GM18508 (cell line): Measurements from ENCODE around the gene OR2F1.

Experiments used
- ATAC-seq: cut with Tn5 transposase; IDR thresholded peaks from one replicate; pipeline ENCODE4 v1.9.1; 2021; ENCODE audit warnings: moderate number of reproducible peaks; ENCODE audit not compliant: insufficient read depth, unreplicated experiment

The OR2F1 gene, protein sequence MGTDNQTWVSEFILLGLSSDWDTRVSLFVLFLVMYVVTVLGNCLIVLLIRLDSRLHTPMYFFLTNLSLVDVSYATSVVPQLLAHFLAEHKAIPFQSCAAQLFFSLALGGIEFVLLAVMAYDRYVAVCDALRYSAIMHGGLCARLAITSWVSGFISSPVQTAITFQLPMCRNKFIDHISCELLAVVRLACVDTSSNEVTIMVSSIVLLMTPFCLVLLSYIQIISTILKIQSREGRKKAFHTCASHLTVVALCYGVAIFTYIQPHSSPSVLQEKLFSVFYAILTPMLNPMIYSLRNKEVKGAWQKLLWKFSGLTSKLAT

GRCh38 chr7:143954544-143954943 lies at the start of gene OR2F1:
TSS of gene OR2F1 (plus strand) at chr7:143954844. CDS start at chr7:143959971, 5,127 bp downstream.
- ATAC-seq = no peak

DNA sequence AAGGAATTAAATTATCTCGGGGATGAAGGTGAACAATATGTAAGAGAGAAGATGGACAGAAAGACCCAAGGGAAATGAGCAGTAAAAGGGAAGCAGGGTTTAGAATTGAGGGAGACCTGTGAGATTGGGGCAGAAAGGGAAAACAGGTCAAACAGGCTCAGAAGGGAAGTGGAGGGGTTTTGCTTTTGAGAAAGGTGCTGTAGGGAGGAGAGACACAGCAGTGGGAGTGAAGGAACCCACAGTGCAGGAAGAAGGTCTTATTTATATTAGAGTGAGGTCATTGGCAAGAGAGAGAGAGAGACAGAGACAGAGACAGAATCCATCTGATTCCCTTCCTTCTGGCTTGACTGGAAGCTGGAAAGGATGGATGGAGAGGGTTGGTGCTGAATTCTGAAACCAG lies 49.1 kb upstream of the OR2F1 start:
- ATAC-seq = no peak

- ATAC-seq = no peak
These were observed 48.5 kb upstream of the OR2F1 start for GRCh38 chr7:143906151-143906550.

GRCh38 chr7:143906895-143907294 lies 47.7 kb upstream of the OR2F1 start:
- ATAC-seq = no peak

- ATAC-seq = no peak
These were observed 46.5 kb upstream of the OR2F1 start for GRCh38 chr7:143908120-143908519.

- no peak for ATAC-seq
These were observed 44.8 kb upstream of the OR2F1 start for GRCh38 chr7:143909863-143910262.

GRCh38 chr7:143910473-143911248 lies 44.0 kb upstream of the OR2F1 start:
- no peak for ATAC-seq

DNA sequence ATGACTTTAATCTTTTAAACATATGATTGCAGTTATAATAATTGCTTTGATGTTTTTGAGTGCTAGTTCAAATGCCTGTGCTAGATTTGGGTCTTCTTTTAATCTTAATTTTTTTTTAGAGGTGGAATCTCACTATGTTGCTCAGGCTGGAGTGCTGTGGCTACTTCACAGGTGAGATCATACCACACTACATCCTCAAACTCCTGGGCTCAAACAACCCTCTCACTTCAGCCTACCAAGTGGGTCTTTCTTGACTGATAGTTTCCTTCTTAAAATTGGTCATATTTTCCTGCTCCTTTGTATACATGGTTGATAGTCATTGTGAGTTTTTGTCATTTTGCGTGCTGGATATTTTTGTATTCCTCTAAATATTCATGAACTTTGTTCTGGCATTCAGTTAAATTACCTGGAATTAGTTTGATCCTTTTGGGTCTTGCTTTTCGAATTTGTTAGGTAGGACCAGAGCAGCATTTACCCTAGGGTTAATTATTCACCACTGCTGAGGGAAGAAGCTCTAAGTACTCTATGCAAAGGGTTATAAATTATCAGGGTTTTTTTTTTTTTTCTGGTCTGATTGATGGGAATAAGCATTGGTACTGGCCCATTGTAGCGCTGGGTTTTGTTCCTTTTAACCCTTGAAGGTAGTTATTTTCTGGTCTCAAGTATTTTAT lies 40.6 kb upstream of the OR2F1 start:
- ATAC-seq = no peak

GRCh38 chr7:143914938-143915652 lies 39.5 kb upstream of the OR2F1 start:
- no peak for ATAC-seq

GRCh38 chr7:143924851-143925250 lies 29.8 kb upstream of the OR2F1 start:
- ATAC-seq = no peak

GRCh38 chr7:143929224-143929920 lies 25.3 kb upstream of the OR2F1 start:
- no peak for ATAC-seq

GRCh38 chr7:143931739-143932138 lies 22.9 kb upstream of the OR2F1 start:
- ATAC-seq = no peak

GRCh38 chr7:143934526-143935325 lies 19.9 kb upstream of the OR2F1 start, which contains the start of gene OR2F2:
TSS of gene OR2F2 (plus strand) at chr7:143935233. CDS start at chr7:143935233, 0 bp downstream.
- no peak for ATAC-seq

DNA sequence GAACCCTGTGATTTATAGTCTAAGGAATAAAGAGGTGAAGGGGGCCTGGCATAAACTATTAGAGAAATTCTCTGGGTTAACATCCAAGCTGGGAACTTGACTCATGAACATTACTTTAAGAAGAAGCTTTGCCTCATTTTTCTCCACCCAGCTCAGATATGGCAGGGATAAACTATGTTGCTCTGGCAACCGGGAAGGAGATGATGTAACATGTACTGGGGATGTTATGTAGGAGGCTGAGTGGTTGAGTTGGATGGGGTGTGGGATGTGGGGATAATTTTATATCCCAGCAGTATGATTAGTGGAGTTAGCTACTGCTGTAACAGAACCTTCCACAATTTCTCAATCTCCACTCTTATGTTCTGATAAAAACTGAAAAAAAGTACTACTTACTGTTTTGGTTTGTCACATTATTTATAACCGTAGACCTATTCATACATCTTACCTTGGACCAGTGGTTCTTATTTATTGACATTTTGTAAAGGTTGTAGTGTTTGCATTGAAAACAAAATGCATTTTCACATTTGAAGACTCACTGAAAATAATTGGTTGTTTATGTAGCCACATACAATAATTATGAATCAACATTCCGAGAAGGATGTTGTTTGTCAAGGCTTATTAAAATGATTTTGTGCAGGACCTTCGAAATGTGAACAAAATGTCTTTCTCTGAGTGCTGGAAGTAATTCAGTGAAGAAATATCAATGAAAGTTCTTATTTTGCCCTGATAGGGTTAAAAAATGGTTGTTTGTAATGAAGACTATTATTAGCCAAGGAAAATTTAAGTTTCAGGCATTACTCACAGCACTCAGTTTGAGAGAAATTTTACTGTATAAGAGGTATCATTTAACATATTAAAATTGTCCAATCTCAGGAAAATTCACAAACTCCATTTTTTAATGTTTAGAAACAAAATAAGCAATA lies 18.3 kb upstream of the OR2F1 start:
- no peak for ATAC-seq

- ATAC-seq = no peak
These were observed 16.0 kb upstream of the OR2F1 start for GRCh38 chr7:143938379-143939243.

GRCh38 chr7:143945423-143945822 lies 9.2 kb upstream of the OR2F1 start:
- ATAC-seq = no peak

DNA sequence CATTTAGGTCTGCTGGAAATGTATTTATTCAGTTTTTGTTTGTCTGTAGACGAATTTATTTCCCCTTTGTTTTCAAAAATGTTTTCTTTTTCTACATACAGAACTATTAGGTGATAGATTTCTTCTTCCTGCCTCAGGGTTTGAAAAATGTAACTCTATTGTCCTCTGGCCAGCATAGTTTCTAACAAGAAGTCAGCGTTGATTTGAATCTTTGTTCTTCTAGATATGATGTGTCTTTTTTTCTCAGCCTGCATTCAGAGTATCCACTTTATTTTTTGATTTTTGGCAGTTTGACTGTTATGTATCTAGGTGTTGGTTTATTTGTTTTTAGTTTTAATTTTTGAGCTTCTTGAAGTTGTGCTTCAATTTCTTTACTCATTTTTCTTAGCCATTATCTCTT lies 7.5 kb upstream of the OR2F1 start:
- no peak for ATAC-seq
